Measurements from ENCODE around the gene PLCH1. TPM values are rescaled to one million over a fixed set of nuclear protein-coding genes. Genes with fewer than 3 reads are reported as not detected.

PLCH1 gene
- total and polyA plus RNA-seq, 9 of the 15 experiments (the other 6 are each of a cell fraction or from before 2014, with no cell fraction given), result 0.17 to 0.62 (median 0.40) TPM

DNA sequence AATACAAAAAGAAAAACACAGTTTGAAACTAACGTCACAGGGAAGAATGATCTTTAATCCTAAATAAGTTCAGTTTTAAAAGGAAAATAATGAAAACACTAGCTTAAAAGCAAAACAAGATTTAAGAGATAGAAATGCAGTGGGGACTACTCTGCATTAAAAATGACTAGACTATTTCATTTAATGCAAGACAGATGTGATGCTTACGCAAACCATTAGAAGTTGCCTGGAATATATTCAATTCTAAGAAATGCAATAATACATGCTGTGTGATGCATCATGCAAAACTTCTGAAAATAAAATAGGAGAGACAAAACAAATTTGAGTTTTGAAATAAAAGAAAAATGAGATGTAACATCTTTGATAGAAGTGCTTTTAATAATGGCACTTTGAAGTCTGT lies 353.8 kb downstream of the PLCH1 start (continued):
- TF ChIP-seq KAT8 (IDR thresholded peaks at IDR 0.05; ENCODE audit: low read depth), result no peak

DNA sequence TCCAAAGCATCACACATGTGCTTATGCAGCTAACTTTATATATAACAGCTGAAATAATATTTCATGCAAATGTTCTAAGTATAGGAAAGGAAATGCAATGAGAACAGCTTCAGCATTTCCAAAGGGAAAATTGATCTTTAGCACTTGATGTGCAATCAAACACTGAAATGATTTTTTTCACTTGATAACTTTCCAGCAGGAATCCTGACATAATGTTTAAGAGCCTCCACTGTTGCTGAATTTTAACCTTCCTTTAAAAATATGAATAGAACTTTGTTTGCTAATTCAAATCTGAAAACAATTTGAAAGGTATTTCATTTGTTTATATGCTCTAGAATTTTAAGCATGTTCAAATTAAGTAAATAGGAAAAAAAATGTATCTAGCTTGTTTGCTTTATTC lies 354.5 kb downstream of the PLCH1 start:
- BruUV-seq (replicated peaks), result no TSS peak
- TF ChIP-seq UBTF (IDR thresholded peaks at IDR 0.05; ENCODE audit: borderline replicate concordance in 1 of 2, low read depth in 2 of 2, low read length in 2 of 2) (no peak), ZNF184 (CRISPR knock-in tag; IDR thresholded peaks at IDR 0.05) (no peak), ILK (tag; IDR thresholded peaks at IDR 0.05; ENCODE audit: borderline replicate concordance, low read depth) (no peak), REST (IDR thresholded peaks at IDR 0.05; ENCODE audit: borderline replicate concordance) (no peak), REST (CRISPR knock-in tag; IDR thresholded peaks at IDR 0.05; ENCODE audit: low read depth) (no peak)
- TF ChIP-seq, protein P1, sequence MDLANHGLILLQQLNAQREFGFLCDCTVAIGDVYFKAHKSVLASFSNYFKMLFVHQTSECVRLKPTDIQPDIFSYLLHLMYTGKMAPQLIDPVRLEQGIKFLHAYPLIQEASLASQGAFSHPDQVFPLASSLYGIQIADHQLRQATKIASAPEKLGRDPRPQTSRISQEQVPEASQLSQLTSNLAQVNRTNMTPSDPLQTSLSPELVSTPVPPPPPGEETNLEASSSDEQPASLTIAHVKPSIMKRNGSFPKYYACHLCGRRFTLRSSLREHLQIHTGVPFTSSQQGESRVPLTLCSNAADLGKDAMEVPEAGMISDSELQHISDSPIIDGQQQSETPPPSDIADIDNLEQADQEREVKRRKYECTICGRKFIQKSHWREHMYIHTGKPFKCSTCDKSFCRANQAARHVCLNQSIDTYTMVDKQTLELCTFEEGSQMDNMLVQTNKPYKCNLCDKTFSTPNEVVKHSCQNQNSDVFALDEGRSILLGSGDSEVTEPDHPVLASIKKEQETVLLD (IDR thresholded peaks at IDR 0.05), result no peak
- Histone ChIP-seq H3K27ac (ENCODE audit: extremely low read depth, low read depth, low read length) (no peak overlapping the region), H3K27me3 (ENCODE audit: control insufficient read depth in 2 of 2, insufficient read depth in 2 of 2, low read length in 2 of 2) (peaks cover 6 to 15% of the 10 kb centered on the region in 2 experiments), H3K4me2 (ENCODE audit: insufficient read depth, low read length) (no peak overlapping the region), H3K9ac (ENCODE audit: insufficient read depth in 1 of 2, low read depth in 2 of 2, low read length in 2 of 2) (no peak overlapping the region), H3K9me1 (ENCODE audit: control insufficient read depth, insufficient read depth, low read length) (no peaks in the 10 kb centered on the region), H4K20me1 (replicated peaks; ENCODE audit: control insufficient read depth, insufficient read depth, low read length) (no peaks in the 10 kb centered on the region), H3K36me3 (ENCODE audit: control insufficient read depth, insufficient read depth, low read length) (no peaks in the 10 kb centered on the region), H3K79me2 (ENCODE audit: control insufficient read depth, insufficient read depth, low read length) (no peaks in the 10 kb centered on the region), H3K9me3 (replicated peaks; ENCODE audit: control insufficient read depth, insufficient read depth, low read depth, low read length) (no peaks in the 10 kb centered on the region), H2AFZ (ENCODE audit: low read depth, low read length) (no peak overlapping the region), H3K4me3 (no peak overlapping the region), H3K4me1 (replicated peaks in 1 of 2; ENCODE audit: control insufficient read depth in 2 of 2, insufficient read depth in 2 of 2, low read length in 2 of 2) (no peaks in the 10 kb centered on the region)
- FAIRE-seq (no peak), DNase-seq (ENCODE audit: extremely low read depth in 1 of 4, low spot score in 3 of 4) (no peak), ATAC-seq (no peak)
- in situ Hi-C loops (cut with MboI) (no loop called here), intact Hi-C loops (cut with micrococcal nuclease) (no loop called here)
- ChIA-PET POLR2A (no interaction called here), CTCF (ENCODE audit: low intra/inter-chr PET ratio) (no interaction called here)

All from K562 (cell line).